DOHH2 (cell line): Measurements from ENCODE around the gene BCAP31.
"Not testable (repeated sequence)": the region's sequence is repeated elsewhere in the genome, so short reads cannot be mapped to it uniquely, and the experiment has no call there.

Experiments used
- H3F3A ChIP-seq: fragments of 200-600 bp; sonication (generic), shearing (Covaris generic); 2 replicates; pipeline ENCODE4 v1.6.0; 2016; ENCODE audit warnings: antibody characterized with exemption, mild to moderate bottlenecking; ENCODE audit not compliant: control insufficient read depth, insufficient read depth
- H3K27ac ChIP-seq: fragments of 200-600 bp; sonication (generic); 2 replicates; pipeline ENCODE4 v1.5.1; 2014; ENCODE audit warnings: low read depth, mild to moderate bottlenecking, low read length, moderate library complexity
- H3K27me3 ChIP-seq: fragments of 200-600 bp; sonication (generic); 2 replicates; pipeline ENCODE4 v1.6.1; 2014; ENCODE audit warnings: mild to moderate bottlenecking, low read length, mixed read lengths; ENCODE audit not compliant: control insufficient read depth
- H3K36me3 ChIP-seq: fragments of 200-600 bp; sonication (generic); 2 replicates; pipeline ENCODE4 v1.6.1; 2014; ENCODE audit warnings: mild to moderate bottlenecking, low read length, moderate library complexity, mixed read lengths; ENCODE audit not compliant: control insufficient read depth
- H3K4me1 ChIP-seq: fragments of 200-600 bp; sonication (generic); 2 replicates; pipeline ENCODE4 v1.6.1; 2014; ENCODE audit warnings: mild to moderate bottlenecking, low read length, mixed read lengths; ENCODE audit not compliant: control insufficient read depth
- H3K4me2 ChIP-seq: fragments of 200-600 bp; sonication (generic); 2 replicates; pipeline ENCODE4 v1.6.0; 2014; ENCODE audit warnings: mild to moderate bottlenecking, low read length, moderate library complexity
- H3K4me3 ChIP-seq: fragments of 200-600 bp; sonication (generic); 2 replicates; pipeline ENCODE4 v1.5.1; 2014; ENCODE audit warnings: mild to moderate bottlenecking, low read length, mixed read lengths
- H3K79me2 ChIP-seq: fragments of 200-600 bp; sonication (generic); 2 replicates; pipeline ENCODE4 v1.6.1; 2014; ENCODE audit warnings: mild to moderate bottlenecking, low read length, mixed read lengths; ENCODE audit not compliant: control insufficient read depth
- H3K9me2 ChIP-seq: fragments of 200-600 bp; sonication (generic); replicated peaks from 2 replicates; pipeline ENCODE4 v1.6.1; 2014; ENCODE audit warnings: mild to moderate bottlenecking, low read length, mixed read lengths; ENCODE audit not compliant: control insufficient read depth
- H3K9me3 ChIP-seq: fragments of 200-600 bp; sonication (generic); 2 replicates; pipeline ENCODE4 v1.6.1; 2014; ENCODE audit warnings: antibody characterized with exemption, low read length, mixed read lengths; ENCODE audit not compliant: control insufficient read depth, insufficient read depth
- H4K20me1 ChIP-seq: fragments of 200-600 bp; sonication (generic); 2 replicates; pipeline ENCODE4 v1.6.0; 2014; ENCODE audit warnings: low read depth, mild to moderate bottlenecking, antibody characterized with exemption, low read length, moderate library complexity; ENCODE audit not compliant: control insufficient read depth, insufficient read depth
- CTCF ChIP-seq: fragments of 200-600 bp; sonication (generic); IDR thresholded peaks from one replicate; pipeline ENCODE4 v1.5.1; 2014; ENCODE audit warnings: antibody characterized with exemption, mild to moderate bottlenecking, low read depth, low read length; ENCODE audit not compliant: poor library complexity, severe bottlenecking
- EZH2phosphoT487 ChIP-seq: fragments of 200-600 bp; sonication (generic); IDR thresholded peaks from 2 replicates; pipeline ENCODE4 v1.6.1; 2017; ENCODE audit warnings: borderline replicate concordance, mild to moderate bottlenecking, antibody characterized with exemption, low read length, moderate library complexity, mixed read lengths

Gene BCAP31

GRCh38 chrX:153744210-153745066 is 20.3 kb upstream of the BCAP31 start:
- Histone ChIP-seq H3K79me2 (no peaks in the 10 kb centered on the region), H3K9me3 (no peaks in the 10 kb centered on the region), H3K27me3 (no peaks in the 10 kb centered on the region), H3K4me2 (no peak overlapping the region), H3K4me3 (no peak overlapping the region), H3F3A (no peaks in the 10 kb centered on the region), H3K27ac (no peak overlapping the region), H3K36me3 (no peaks in the 10 kb centered on the region), H4K20me1 (no peaks in the 10 kb centered on the region), H3K9me2 (no peaks in the 10 kb centered on the region), H3K4me1 (peaks cover 6% of the 10 kb centered on the region)
- TF ChIP-seq EZH2phosphoT487 (no peak), CTCF (peak; percentile 47)

GRCh38 chrX:153743468-153744209 is 19.5 kb upstream of the BCAP31 start:
- H3K4me2 ChIP-seq, result not testable (repeated sequence)

GRCh38 chrX:153742796-153743467 is 18.7 kb upstream of the BCAP31 start:
- H3K9me2 ChIP-seq, H3K4me1 ChIP-seq, H4K20me1 ChIP-seq, H3F3A ChIP-seq, H3K4me2 ChIP-seq, H3K9me3 ChIP-seq, H3K36me3 ChIP-seq, H3K27me3 ChIP-seq, H3K27ac ChIP-seq, H3K4me3 ChIP-seq, H3K79me2 ChIP-seq: not testable (repeated sequence)

More at GRCh38 chrX:153743468-153744209, 19.5 kb upstream of the BCAP31 start:
- not testable (repeated sequence) for H4K20me1 ChIP-seq, H3K9me3 ChIP-seq, H3K79me2 ChIP-seq, H3K36me3 ChIP-seq, H3K4me1 ChIP-seq, H3K9me2 ChIP-seq, H3K27me3 ChIP-seq, H3K27ac ChIP-seq, H3F3A ChIP-seq, H3K4me3 ChIP-seq

- H3K4me3 ChIP-seq, H3K4me1 ChIP-seq, H3K4me2 ChIP-seq, H3K27me3 ChIP-seq, H3K79me2 ChIP-seq, H3K27ac ChIP-seq, H3F3A ChIP-seq, H4K20me1 ChIP-seq, H3K9me2 ChIP-seq, H3K9me3 ChIP-seq, H3K36me3 ChIP-seq: not testable (repeated sequence)
Measured at GRCh38 chrX:153742111-153742510, 17.9 kb upstream of the BCAP31 start.
